Measurements from ENCODE around the gene GGN. TPM values are rescaled to one million over a fixed set of nuclear protein-coding genes. Genes with fewer than 3 reads are reported as not detected.

The GGN gene
- total RNA-seq, 4 donors from 2014 or later, result 0.82 TPM; not detected in 3

GRCh38 chr19:38409631-38410133 is 21.8 kb upstream of the GGN start:
- TF ChIP-seq CTCF (IDR thresholded peaks at IDR 0.05), result no peak
- no peak for TF ChIP-seq POLR2A (IDR thresholded peaks at IDR 0.05)
- Histone ChIP-seq H3K9me3 (no peaks in the 10 kb centered on the region), H3K4me3 (no peak overlapping the region), H3K27me3 (no peaks in the 10 kb centered on the region), H3K36me3 (no peaks in the 10 kb centered on the region), H3K4me1 (no peaks in the 10 kb centered on the region), H3K27ac (no peak overlapping the region)
- intact Hi-C loops (cut with DNase I; ENCODE audit: low total_unique reads), result loop anchor here (5.0 kb wide), 1 partner anchor 213 kb away; no protein-coding TSS in a partner anchor
- no peak for DNase-seq

- no peak for DNase-seq
- no peak overlapping the region for H3K27ac ChIP-seq
- H3K9me3 ChIP-seq, result no peaks in the 10 kb centered on the region
- TF ChIP-seq POLR2A (IDR thresholded peaks at IDR 0.05), result no peak
- no peak for TF ChIP-seq CTCF (IDR thresholded peaks at IDR 0.05)
- no peak overlapping the region for H3K4me3 ChIP-seq
- H3K4me1 ChIP-seq, result no peaks in the 10 kb centered on the region
- no peaks in the 10 kb centered on the region for H3K27me3 ChIP-seq
- no peaks in the 10 kb centered on the region for H3K36me3 ChIP-seq
- intact Hi-C loops (cut with DNase I; ENCODE audit: low total_unique reads), result loop anchor here (5.0 kb wide), 1 partner anchor 217 kb away; no protein-coding TSS in a partner anchor
These were observed 17.4 kb upstream of the GGN start for GRCh38 chr19:38405276-38405675.

- H3K4me1 ChIP-seq, result no peaks in the 10 kb centered on the region
These were observed 17.0 kb upstream of the GGN start for GRCh38 chr19:38404858-38405257.

GRCh38 chr19:38402967-38403674 is 15.3 kb upstream of the GGN start, which contains the start of gene FAM98C:
TSS of gene FAM98C (plus strand) at chr19:38403093. CDS start at chr19:38403154, 61 bp downstream.
- Histone ChIP-seq H3K4me3 (peak within 1 kb of the TSS; percentile 76 to 77), H3K9me3 (no peaks in the 10 kb centered on the region), H3K27ac (peak within 1 kb of the TSS; percentile 75 to 84), H3K4me1 (no peaks in the 10 kb centered on the region), H3K36me3 (no peaks in the 10 kb centered on the region), H3K27me3 (peaks cover 0 to 13% of the 10 kb centered on the region in 2 donors)
- intact Hi-C loops (cut with DNase I; ENCODE audit: low total_unique reads), result no loop called here
- peak in 1 of 2 donors; percentile 52 for TF ChIP-seq POLR2A (IDR thresholded peaks at IDR 0.05)
- TF ChIP-seq CTCF (IDR thresholded peaks at IDR 0.05), result peak; percentile 95 to 99 (median 98)
- peak; percentile 95 to 98 for DNase-seq

More at GRCh38 chr19:38404858-38405257, 17.0 kb upstream of the GGN start:
- H3K4me3 ChIP-seq, result no peak overlapping the region
- H3K27ac ChIP-seq, result no peak overlapping the region
- TF ChIP-seq CTCF (IDR thresholded peaks at IDR 0.05) (no peak), POLR2A (IDR thresholded peaks at IDR 0.05) (no peak)
- no peaks in the 10 kb centered on the region for H3K9me3 ChIP-seq
- no peaks in the 10 kb centered on the region for H3K36me3 ChIP-seq
- intact Hi-C loops (cut with DNase I; ENCODE audit: low total_unique reads), result loop anchor here (5.0 kb wide), 1 partner anchor 217 kb away; no protein-coding TSS in a partner anchor
- no peaks in the 10 kb centered on the region for H3K27me3 ChIP-seq
- no peak for DNase-seq

GRCh38 chr19:38402623-38402966 is 14.8 kb upstream of the GGN start:
- intact Hi-C loops (cut with DNase I; ENCODE audit: low total_unique reads), result no loop called here
- H3K4me1 ChIP-seq, result no peaks in the 10 kb centered on the region
- no peak for DNase-seq
- no peak overlapping the region for H3K27ac ChIP-seq
- H3K27me3 ChIP-seq, result peaks cover 0 to 13% of the 10 kb centered on the region in 2 donors
- no peaks in the 10 kb centered on the region for H3K9me3 ChIP-seq
- H3K36me3 ChIP-seq, result no peaks in the 10 kb centered on the region
- TF ChIP-seq CTCF (IDR thresholded peaks at IDR 0.05), result no peak
- TF ChIP-seq POLR2A (IDR thresholded peaks at IDR 0.05), result no peak
- peak overlapping the region; percentile 76 to 77 for H3K4me3 ChIP-seq
